ENCODE measurements around the gene ILRUN. TPM values are rescaled to one million over a fixed set of nuclear protein-coding genes. Genes with fewer than 3 reads are reported as not detected.
"Not testable (repeated sequence)": the region's sequence is repeated elsewhere in the genome, so short reads cannot be mapped to it uniquely, and the experiment has no call there.

Gene ILRUN
- total RNA-seq, 4 donors from 2014 or later, result 60.2 to 65.4 (median 62.9) TPM

GRCh38 chr6:34663371-34663770, 33.2 kb downstream of the ILRUN start:
- 85 to 87% methylated on average over 2 of the region's 2 CpGs for WGBS, 2 donors
- intact Hi-C loops (cut with DNase I; ENCODE audit: low total_unique reads), result no loop called here
- DNase-seq (ENCODE audit: low spot score in 2 of 2), result no peak
- no peak overlapping the region for H3K4me3 ChIP-seq (ENCODE audit: low read depth, poor library complexity, severe bottlenecking)
- TF ChIP-seq POLR2A (IDR thresholded peaks at IDR 0.05), result no peak
- TF ChIP-seq CTCF (IDR thresholded peaks at IDR 0.05), result no peak

GRCh38 chr6:34661357-34661756, 35.2 kb downstream of the ILRUN start:
- intact Hi-C loops (cut with DNase I; ENCODE audit: low total_unique reads), result no loop called here
- no peak for DNase-seq (ENCODE audit: low spot score in 2 of 2)
- no peak overlapping the region for H3K4me3 ChIP-seq (ENCODE audit: low read depth, poor library complexity, severe bottlenecking)
- 97 to 100% methylated on average over 1 of the region's 1 CpG for WGBS, 2 donors
- no peak for TF ChIP-seq POLR2A (IDR thresholded peaks at IDR 0.05)
- TF ChIP-seq CTCF (IDR thresholded peaks at IDR 0.05), result no peak

GRCh38 chr6:34658605-34659265, 37.8 kb downstream of the ILRUN start:
- DNase-seq (ENCODE audit: low spot score in 2 of 2), result no peak
- intact Hi-C loops (cut with DNase I; ENCODE audit: low total_unique reads), result no loop called here
- TF ChIP-seq POLR2A (IDR thresholded peaks at IDR 0.05) (no peak), CTCF (IDR thresholded peaks at IDR 0.05) (no peak)
- no peak overlapping the region for H3K4me3 ChIP-seq (ENCODE audit: low read depth, poor library complexity, severe bottlenecking)
- WGBS, 2 donors, result 60 to 65% methylated on average over 7 of the region's 7 CpGs

- DNase-seq (ENCODE audit: low spot score in 2 of 2); intact Hi-C loops (cut with DNase I; ENCODE audit: low total_unique reads); H3K4me3 ChIP-seq (ENCODE audit: low read depth, poor library complexity, severe bottlenecking): not testable (repeated sequence)
- WGBS, 2 donors, result 47 to 55% methylated on average over 6 of the region's 6 CpGs
Observed at GRCh38 chr6:34657979-34658480, 38.5 kb downstream of the ILRUN start.

GRCh38 chr6:34657307-34657978, 39.1 kb downstream of the ILRUN start:
- WGBS, 2 donors, result 0 to 2% methylated on average over 2 of the region's 2 CpGs
- no peak overlapping the region for H3K4me3 ChIP-seq (ENCODE audit: low read depth, poor library complexity, severe bottlenecking)
- intact Hi-C loops (cut with DNase I; ENCODE audit: low total_unique reads), result no loop called here
- no peak for DNase-seq (ENCODE audit: low spot score in 2 of 2)
- TF ChIP-seq POLR2A (IDR thresholded peaks at IDR 0.05) (no peak), CTCF (IDR thresholded peaks at IDR 0.05) (no peak)

GRCh38 chr6:34657037-34657306, 39.6 kb downstream of the ILRUN start:
- TF ChIP-seq CTCF (IDR thresholded peaks at IDR 0.05), result no peak
- TF ChIP-seq POLR2A (IDR thresholded peaks at IDR 0.05), result no peak
- no peak for DNase-seq (ENCODE audit: low spot score in 2 of 2)
- WGBS, 2 donors, result 0 to 2% methylated on average over 1 of the region's 1 CpG
- H3K4me3 ChIP-seq (ENCODE audit: low read depth, poor library complexity, severe bottlenecking), result no peak overlapping the region
- intact Hi-C loops (cut with DNase I; ENCODE audit: low total_unique reads), result no loop called here

All from lower leg skin (tissue), 4 donors.